ENCODE measurements around the gene IFI44. TPM values are rescaled to one million over a fixed set of nuclear protein-coding genes. Genes with fewer than 3 reads are reported as not detected.

IFI44 gene
- total and polyA plus RNA-seq, 2 of the 8 experiments (the other 6 are each of a cell fraction or from before 2014, with no cell fraction given): not detected

- H3K56ac ChIP-seq (replicated peaks; ENCODE audit: insufficient read length, low read depth, low read length): no peak overlapping the region
- TF ChIP-seq HDAC6 (IDR thresholded peaks at IDR 0.05; ENCODE audit: low read depth, low read length) (no peak), USF2 (IDR thresholded peaks at IDR 0.05; ENCODE audit: low read length) (no peak), KDM4A (IDR thresholded peaks at IDR 0.05; ENCODE audit: low read depth, low read length, severe bottlenecking) (no peak), SUZ12 (IDR thresholded peaks at IDR 0.05; ENCODE audit: low read length) (no peak), POLR2A (IDR thresholded peaks at IDR 0.05; ENCODE audit: control extremely low read depth in 1 of 2, low read depth in 2 of 2, low read length in 2 of 2) (no peak), HDAC2 (IDR thresholded peaks at IDR 0.05; ENCODE audit: borderline replicate concordance in 1 of 2, low read depth in 2 of 2, low read length in 2 of 2) (no peak), MAFK (IDR thresholded peaks at IDR 0.05; ENCODE audit: low read depth, low read length) (no peak), RBBP5 (IDR thresholded peaks at IDR 0.05; ENCODE audit: borderline replicate concordance, low read depth, low read length) (no peak), BCL11A (IDR thresholded peaks at IDR 0.05; ENCODE audit: low read depth in 2 of 2, low read length in 2 of 2) (no peak), ATF3 (IDR thresholded peaks at IDR 0.05; ENCODE audit: insufficient read depth, low read depth, low read length) (no peak), SIN3A (conservative IDR thresholded peaks at IDR 0.05 in 1 of 2, IDR thresholded peaks at IDR 0.05 in 1 of 2; ENCODE audit: low read depth in 1 of 2, low read length in 2 of 2) (no peak), BRCA1 (IDR thresholded peaks at IDR 0.05; ENCODE audit: low read depth, low read length) (no peak), RXRA (IDR thresholded peaks at IDR 0.05; ENCODE audit: insufficient read depth, low read depth, low read length) (no peak)
These were observed 31.6 kb downstream of the IFI44 start for GRCh38 chr1:78681265-78681664.

More at GRCh38 chr1:78681265-78681664, 31.6 kb downstream of the IFI44 start:
- Histone ChIP-seq H3K14ac (ENCODE audit: insufficient read length) (no peak overlapping the region), H2BK20ac (ENCODE audit: low read length) (no peak overlapping the region), H3K4me3 (ENCODE audit: extremely low read depth in 1 of 4, insufficient read depth in 2 of 4, low read depth in 3 of 4, low read length in 4 of 4) (no peak overlapping the region), H4K5ac (ENCODE audit: insufficient read length, low read depth, low read length) (no peak overlapping the region), H3K27ac (ENCODE audit: low read depth, low read length) (no peak overlapping the region), H2AK5ac (ENCODE audit: low read depth, low read length) (no peak overlapping the region), H3K27me3 (replicated peaks in 1 of 4; ENCODE audit: control insufficient read depth in 3 of 4, extremely low read depth in 1 of 4, insufficient read depth in 3 of 4, low read length in 3 of 4) (no peaks in the 10 kb centered on the region), H2AFZ (ENCODE audit: low read length) (no peak overlapping the region), H3K79me1 (ENCODE audit: low read depth, low read length) (no peaks in the 10 kb centered on the region), H2BK15ac (ENCODE audit: low read length) (no peak overlapping the region), H3K9ac (replicated peaks in 1 of 4; ENCODE audit: extremely low read depth in 1 of 4, low read depth in 3 of 4, low read length in 3 of 4) (no peak overlapping the region), H3K4ac (replicated peaks; ENCODE audit: insufficient read length, low read depth, low read length) (no peak overlapping the region), H3K4me1 (replicated peaks in 1 of 4; ENCODE audit: control insufficient read depth in 3 of 4, insufficient read depth in 4 of 4, low read length in 3 of 4) (no peaks in the 10 kb centered on the region), H4K20me1 (replicated peaks in 1 of 2; ENCODE audit: control insufficient read depth in 1 of 2, insufficient read depth in 2 of 2, low read length in 2 of 2) (no peaks in the 10 kb centered on the region), H3K9me3 (ENCODE audit: insufficient read depth in 2 of 2, low read depth in 1 of 2, low read length in 1 of 2) (no peaks in the 10 kb centered on the region), H3K23ac (ENCODE audit: insufficient read length) (no peak overlapping the region), H3K36me3 (ENCODE audit: control insufficient read depth in 2 of 4, insufficient read depth in 4 of 4, low read length in 3 of 4) (no peaks in the 10 kb centered on the region), H3K4me2 (ENCODE audit: insufficient read depth in 1 of 2, low read depth in 2 of 2, low read length in 2 of 2) (no peak overlapping the region), H2BK12ac (ENCODE audit: low read depth, low read length) (no peak overlapping the region), H3K23me2 (ENCODE audit: low read depth, low read length) (no peaks in the 10 kb centered on the region), H3K18ac (ENCODE audit: extremely low read depth, low read length) (no peak overlapping the region), H2BK120ac (replicated peaks; ENCODE audit: low read depth, low read length) (no peak overlapping the region), H4K91ac (replicated peaks; ENCODE audit: insufficient read length, low read length) (no peak overlapping the region), H2BK5ac (ENCODE audit: low read depth, low read length) (no peak overlapping the region), H4K8ac (ENCODE audit: extremely low read depth, insufficient read depth, low read length) (no peak overlapping the region), H3K79me2 (ENCODE audit: control insufficient read depth in 1 of 2, insufficient read depth in 2 of 2, low read length in 2 of 2) (no peaks in the 10 kb centered on the region)
- ChIA-PET POLR2A (ENCODE audit: partially characterized antibody) (no interaction called here), CTCF (ENCODE audit: partially characterized antibody) (interaction anchor here (1.2 to 4.0 kb wide), 3 partner anchors 9 to 74 kb away, joined by 4 to 31 read pairs (median 6); no protein-coding TSS in a partner anchor)
- 95% methylated on average over 2 of the region's 2 CpGs; no CpG with 5 or more reads in 1 of the 2 experiments for WGBS, 2 experiments (ENCODE audit: extremely low coverage in 1 of 2, insufficient coverage in 1 of 2, insufficient read length in 1 of 2, insufficient replicate concordance in 2 of 2, low coverage in 1 of 2, low lambda C conversion rate in 2 of 2, missing lambda C conversion rate in 1 of 2)
- FAIRE-seq (no peak), DNase-seq (ENCODE audit: low read depth in 1 of 2, low spot score in 2 of 2) (no peak)
